HepG2 (cell line): ENCODE results near the gene RAB3B. TPM values are rescaled to one million over a fixed set of nuclear protein-coding genes. Genes with fewer than 3 reads are reported as not detected.

ENCODE experiments used
- ATAC-seq: fragments of 200-7000 bp; cut with Tn5 transposase; 3 replicates; pipeline ENCODE4 v1.9.1; 2020; ENCODE audit warnings: mild to moderate bottlenecking, moderate library complexity
- BruUV-seq: library from RNA; stranded (reverse); fragments of 400-500 nt; replicated peaks from 2 replicates; lab custom pipeline; 2021; lab: Mats Ljungman, UMichigan
- CTCF ChIA-PET: fragments of 300-600 bp; formaldehyde crosslinking; extraction: SDS; loops from one replicate; lab custom pipeline; 2021; ENCODE audit warnings: low total read pairs, inconsistent platforms, low intra/inter-chr PET ratio; lab: Yijun Ruan, JAX
- POLR2A ChIA-PET: fragments of 350-600 bp; sonication (Branson Sonifier 250); formaldehyde crosslinking; loops from one replicate; lab custom pipeline; 2020; ENCODE audit warnings: antibody characterized with exemption, inconsistent platforms; lab: Yijun Ruan, JAX
- DNase-seq: peaks from one replicate; pipeline ENCODE4 v3.0.0-alpha.2; 2015; ENCODE audit warnings: low spot score
- FAIRE-seq: peaks from 3 replicates; lab custom pipeline; 2011; peaks lifted over from hg19 to GRCh38; lab: Jason Lieb, UNC
- H2AFZ ChIP-seq: one replicate; pipeline ENCODE4 v1.6.1; 2011; ENCODE audit warnings: low read length, inconsistent platforms
- H3K27ac ChIP-seq: fragments of 300-600 bp; 3 replicates; pipeline ENCODE4 v1.8.0; 2011; ENCODE audit warnings: mixed run types, mild to moderate bottlenecking, mixed read lengths, low read length, inconsistent platforms; ENCODE audit not compliant: insufficient read depth; ENCODE audit errors: extremely low read length
- H3K27me3 ChIP-seq, 2 experiments: fragments of 200-600 bp in 1 of 2; 2 replicates in 1 of 2; 3 replicates in 1 of 2; pipeline versions ENCODE4 v1.6.0 to v1.8.0; 2011; ENCODE audit warnings: low read length in 2 of 2, mild to moderate bottlenecking in 2 of 2, moderate library complexity in 2 of 2, inconsistent platforms in 1 of 2; ENCODE audit not compliant: insufficient read depth in 2 of 2, control insufficient read depth in 1 of 2
- H3K36me3 ChIP-seq, 2 experiments: fragments of 200-600 bp in 1 of 2; replicated peaks in 1 of 2; 2 replicates in 1 of 2; 3 replicates in 1 of 2; pipeline versions ENCODE4 v1.5.1 to v1.8.0; 2011; ENCODE audit warnings: low read length in 2 of 2, inconsistent platforms in 1 of 2; ENCODE audit not compliant: insufficient read depth in 2 of 2, control insufficient read depth in 1 of 2
- H3K4me1 ChIP-seq: 2 replicates; pipeline ENCODE4 v1.5.1; 2012; ENCODE audit warnings: low read length, inconsistent platforms; ENCODE audit not compliant: insufficient read depth
- H3K4me2 ChIP-seq: 2 replicates; pipeline ENCODE4 v1.6.0; 2011; ENCODE audit warnings: low read depth, low read length, inconsistent platforms
- H3K4me3 ChIP-seq, 3 experiments: fragments of 200-600 bp in 1 of 3; sonication (generic), shearing (Covaris generic) in 1 of 3; replicated peaks in 1 of 3; 2 replicates each; pipeline ENCODE4 v1.5.1; 2011 to 2016; ENCODE audit warnings: low read length in 3 of 3, inconsistent platforms in 2 of 3, low read depth in 2 of 3, mild to moderate bottlenecking in 2 of 3, control low read depth in 1 of 3, mixed read lengths in 1 of 3; ENCODE audit not compliant: insufficient read depth in 1 of 3
- H3K79me2 ChIP-seq: one replicate; pipeline ENCODE4 v1.6.1; 2011; ENCODE audit warnings: low read length, inconsistent platforms; ENCODE audit not compliant: insufficient read depth
- H3K9ac ChIP-seq: 2 replicates; pipeline ENCODE4 v1.6.0; 2011; ENCODE audit warnings: mild to moderate bottlenecking, low read depth, low read length, inconsistent platforms; ENCODE audit not compliant: insufficient read depth
- H3K9me3 ChIP-seq: 2 replicates; pipeline ENCODE4 v1.5.1; 2012; ENCODE audit warnings: mild to moderate bottlenecking, low read length
- H4K20me1 ChIP-seq: 2 replicates; pipeline ENCODE4 v1.6.0; 2011; ENCODE audit warnings: inconsistent platforms, mild to moderate bottlenecking, low read length, moderate library complexity; ENCODE audit not compliant: insufficient read depth
- CEBPB ChIP-seq: IDR thresholded peaks from 2 replicates; pipeline ENCODE4 v1.6.1; 2011; ENCODE audit warnings: low read depth, low read length, improper control_type of control experiment, borderline replicate concordance
- SIN3A ChIP-seq: IDR thresholded peaks from 2 replicates; pipeline ENCODE4 v1.6.1; 2011; ENCODE audit warnings: low read depth, mild to moderate bottlenecking, control low read depth, low read length, borderline replicate concordance
- WGBS: methylation state at CpG from one replicate; pipeline ENCODE4 v1.1.6; 2017; ENCODE audit warnings: low lambda C conversion rate; 5-methylcytosine and 5-hydroxymethylcytosine counted together
- in situ Hi-C: cut with HindIII; loops from 2 replicates; pipeline ENCODE4 v1.10.0; 2017; ENCODE audit warnings: low pct_unique_long_range_greater_than_20kb; ENCODE audit not compliant: extremely low pct_ligation_motif_present
- intact Hi-C: fragments of 100-400 bp; cut with micrococcal nuclease; formaldehyde crosslinking; loops from one replicate; pipeline ENCODE4 v1.10.0; 2022; ENCODE audit not compliant: unreplicated experiment
- polyA plus RNA-seq, 8 experiments: library from polyadenylated mRNA; depleted of rRNA in 3 of 8; stranded (reverse) in 7 of 8; unstranded in 1 of 8; fragments of >200 nt; fragmentation: Illumina TruSeq in 4 of 8; extraction: Trizol in 4 of 8; gene quantifications; 2 replicates each; pipeline versions ENCODE4 v1.2.1 to v1.2.3, GENCODE V29; 2011 to 2016; ENCODE audit warnings: low read depth in 4 of 8, missing spikeins in 1 of 8, mixed read lengths in 1 of 8; ENCODE audit not compliant: insufficient read depth in 1 of 8
- total RNA-seq, 5 experiments: library from RNA; depleted of rRNA; stranded (reverse); fragments of >200 nt; fragmentation: Illumina TruSeq; extraction: Trizol; gene quantifications; 2 replicates each; pipeline ENCODE4 v1.2.3, GENCODE V29; 2016; ENCODE audit warnings: low read depth in 1 of 5
- TF ChIP-seq, protein P1 (sequence below): sonication (generic); formaldehyde crosslinking; IDR thresholded peaks from 2 replicates; pipeline ENCODE4 v1.5.0; 2020; ENCODE audit warnings: missing genetic modification reagents

The RAB3B gene
- total and polyA plus RNA-seq, 2 of the 13 experiments (the other 11 are each of a cell fraction or from before 2014, with no cell fraction given): 1.0 to 1.2 TPM

DNA sequence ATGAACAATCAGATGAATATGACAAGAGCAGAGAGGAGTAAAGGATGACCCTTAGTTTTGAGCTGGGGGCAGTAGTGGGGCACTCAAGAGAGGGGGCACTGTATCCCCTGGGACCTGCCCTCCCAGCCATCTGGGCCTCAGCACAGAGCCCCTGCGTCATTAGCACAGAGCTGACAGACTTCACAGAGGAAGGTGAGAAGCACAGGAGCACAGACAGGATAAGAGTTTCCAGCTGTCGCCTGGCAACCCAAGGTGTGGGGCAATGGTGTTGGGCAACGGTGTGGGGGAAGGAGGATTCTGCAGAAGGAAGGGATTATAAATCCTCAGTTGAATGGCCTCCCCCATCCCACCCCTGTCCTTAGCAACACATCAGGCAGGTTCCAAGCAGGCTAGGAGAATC lies 30.2 kb downstream of the RAB3B start:
- Histone ChIP-seq H3K27me3 (0 out of 5 replicates have a peak, but pooled peaks cover 0 to 1% of the 10 kb centered on the region in 2 experiments), H3K4me1 (no peaks in the 10 kb centered on the region), H3K9me3 (no peaks in the 10 kb centered on the region), H3K4me3 (no peak overlapping the region), H3K36me3 (no peaks in the 10 kb centered on the region), H2AFZ (no peak overlapping the region), H3K79me2 (no peaks in the 10 kb centered on the region), H3K9ac (no peak overlapping the region), H4K20me1 (no peaks in the 10 kb centered on the region), H3K27ac (no peak overlapping the region), H3K4me2 (no peak overlapping the region)
- in situ Hi-C loops: no loop called here
- ChIA-PET CTCF (no interaction called here), POLR2A (no interaction called here)
- intact Hi-C loops: no loop called here
- BruUV-seq: no TSS peak
- TF ChIP-seq CEBPB: peak; percentile 29; the same call in 1 of the 2 replicates
- TF ChIP-seq, protein P1, sequence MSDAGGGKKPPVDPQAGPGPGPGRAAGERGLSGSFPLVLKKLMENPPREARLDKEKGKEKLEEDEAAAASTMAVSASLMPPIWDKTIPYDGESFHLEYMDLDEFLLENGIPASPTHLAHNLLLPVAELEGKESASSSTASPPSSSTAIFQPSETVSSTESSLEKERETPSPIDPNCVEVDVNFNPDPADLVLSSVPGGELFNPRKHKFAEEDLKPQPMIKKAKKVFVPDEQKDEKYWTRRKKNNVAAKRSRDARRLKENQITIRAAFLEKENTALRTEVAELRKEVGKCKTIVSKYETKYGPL (CRISPR knock-in tag): no peak
- no peak for ATAC-seq
- DNase-seq: no peak
- no peak for FAIRE-seq
- 48% methylated on average over 3 of the region's 3 CpGs for WGBS

DNA sequence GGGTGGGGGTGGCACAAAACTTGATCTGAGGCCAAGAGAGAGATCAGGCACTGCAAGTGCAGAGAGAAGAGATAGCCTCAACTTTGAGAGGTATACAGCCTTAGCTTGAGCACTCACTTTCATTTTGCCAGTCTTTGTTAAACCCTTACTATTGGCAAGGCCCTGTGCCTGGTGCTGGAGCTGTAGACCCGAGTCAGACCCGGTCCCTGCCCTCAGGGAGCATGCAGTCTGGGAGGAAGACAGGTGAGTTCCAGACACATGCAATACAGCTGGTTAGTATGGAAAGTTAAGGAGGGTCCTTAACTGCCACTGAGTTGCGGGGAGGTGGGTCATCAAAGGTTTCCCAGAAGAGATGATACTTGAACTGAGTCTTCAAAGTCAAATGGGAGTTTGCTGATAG lies 31.7 kb downstream of the RAB3B start:
- Histone ChIP-seq H3K9me3 (no peaks in the 10 kb centered on the region), H3K4me1 (no peaks in the 10 kb centered on the region), H3K4me2 (no peak overlapping the region), H3K79me2 (no peaks in the 10 kb centered on the region), H3K27ac (no peak overlapping the region), H3K9ac (no peak overlapping the region), H4K20me1 (no peaks in the 10 kb centered on the region), H3K36me3 (no peaks in the 10 kb centered on the region), H3K27me3 (0 out of 5 replicates have a peak, but pooled peaks cover 0 to 1% of the 10 kb centered on the region in 2 experiments), H2AFZ (no peak overlapping the region), H3K4me3 (no peak overlapping the region)
- no peak for DNase-seq
- POLR2A ChIA-PET: no interaction called here
- BruUV-seq: no TSS peak
- intact Hi-C loops: no loop called here
- in situ Hi-C loops: no loop called here
- no peak for TF ChIP-seq SIN3A
- no peak for ATAC-seq
- FAIRE-seq: no peak
- CTCF ChIA-PET: no interaction called here
- WGBS: 43% methylated on average over 3 of the region's 3 CpGs
